Upper lobe of left lung (tissue), 6 donors: ENCODE measurements around the gene KMT2D. TPM values are rescaled to one million over a fixed set of nuclear protein-coding genes. Genes with fewer than 3 reads are reported as not detected.

Experiments
- ATAC-seq, 2 donors: fragments of 200-7000 bp; cut with Tn5 transposase; one replicate each; pipeline ENCODE4 v1.9.1; 2022; ENCODE audit warnings: mild to moderate bottlenecking in 2 of 2, moderate library complexity in 2 of 2; ENCODE audit not compliant: low FRiP score in 2 of 2
- DNase-seq, 2 donors: peaks; one replicate each; pipeline ENCODE4 v3.0.0-alpha.2; 2019 to 2020
- H3K27ac ChIP-seq, 4 donors: fragments of 200-600 bp; sonication (generic); one replicate each; pipeline ENCODE4 v1.5.1; 2016 to 2019
- H3K27me3 ChIP-seq, 4 donors: fragments of 200-600 bp; sonication (generic); one replicate each; pipeline ENCODE4 v1.5.1; 2017 to 2019
- H3K36me3 ChIP-seq, 4 donors: fragments of 200-600 bp; sonication (generic); one replicate each; pipeline ENCODE4 v1.5.1; 2016 to 2019
- H3K4me1 ChIP-seq, 4 donors: fragments of 200-600 bp; sonication (generic); one replicate each; pipeline ENCODE4 v1.5.1; 2018 to 2019
- H3K4me3 ChIP-seq, 4 donors: fragments of 200-600 bp; sonication (generic); one replicate each; pipeline ENCODE4 v1.5.1; 2017 to 2019; ENCODE audit warnings: mild to moderate bottlenecking in 2 of 4, moderate library complexity in 1 of 4
- H3K9me3 ChIP-seq, 4 donors: fragments of 200-600 bp; sonication (generic); one replicate each; pipeline ENCODE4 v1.5.1; 2018 to 2019
- EP300 ChIP-seq, 4 donors: sonication (generic); formaldehyde crosslinking; IDR thresholded peaks; one replicate each; pipeline ENCODE4 v1.5.1; 2017; ENCODE audit warnings: antibody characterized with exemption in 4 of 4, control low read depth in 2 of 4
- POLR2A ChIP-seq, 4 donors: fragments of 450-650 bp; IDR thresholded peaks; one replicate each; pipeline ENCODE4 v1.5.1; 2016 to 2017; ENCODE audit warnings: antibody characterized with exemption in 4 of 4, mild to moderate bottlenecking in 2 of 4
- POLR2AphosphoS5 ChIP-seq, 2 donors: sonication (generic); formaldehyde crosslinking; IDR thresholded peaks; one replicate each; pipeline ENCODE4 v1.5.1; 2017; ENCODE audit warnings: antibody characterized with exemption in 2 of 2
- WGBS, 2 donors: methylation state at CpG; one replicate each; pipeline ENCODE4 v1.1.5; 2017 to 2018; 5-methylcytosine and 5-hydroxymethylcytosine counted together
- total RNA-seq, 6 donors: library from RNA; depleted of rRNA in 4 of 6; stranded (reverse); fragments of >200 nt in 4 of 6; gene quantifications; one replicate each; pipeline versions ENCODE4 v1.1.0 to v1.2.1, GENCODE V29; 2016 to 2021
- TF ChIP-seq, protein P1 (sequence below), 6 experiments: fragments of 450-650 bp in 4 of 6; fragments of 200-600 bp in 2 of 6; sonication (generic) in 2 of 6; IDR thresholded peaks; one replicate each; pipeline ENCODE4 v1.5.1; 2016 to 2019; ENCODE audit warnings: antibody characterized with exemption in 6 of 6
- donor health status: DM: no; HTN: no; CAD: no; lungs with moderate emphysema.
- donor health status: DM: no; HTN: yes; CAD: no; lungs with severe emphysema.

Gene KMT2D, protein sequence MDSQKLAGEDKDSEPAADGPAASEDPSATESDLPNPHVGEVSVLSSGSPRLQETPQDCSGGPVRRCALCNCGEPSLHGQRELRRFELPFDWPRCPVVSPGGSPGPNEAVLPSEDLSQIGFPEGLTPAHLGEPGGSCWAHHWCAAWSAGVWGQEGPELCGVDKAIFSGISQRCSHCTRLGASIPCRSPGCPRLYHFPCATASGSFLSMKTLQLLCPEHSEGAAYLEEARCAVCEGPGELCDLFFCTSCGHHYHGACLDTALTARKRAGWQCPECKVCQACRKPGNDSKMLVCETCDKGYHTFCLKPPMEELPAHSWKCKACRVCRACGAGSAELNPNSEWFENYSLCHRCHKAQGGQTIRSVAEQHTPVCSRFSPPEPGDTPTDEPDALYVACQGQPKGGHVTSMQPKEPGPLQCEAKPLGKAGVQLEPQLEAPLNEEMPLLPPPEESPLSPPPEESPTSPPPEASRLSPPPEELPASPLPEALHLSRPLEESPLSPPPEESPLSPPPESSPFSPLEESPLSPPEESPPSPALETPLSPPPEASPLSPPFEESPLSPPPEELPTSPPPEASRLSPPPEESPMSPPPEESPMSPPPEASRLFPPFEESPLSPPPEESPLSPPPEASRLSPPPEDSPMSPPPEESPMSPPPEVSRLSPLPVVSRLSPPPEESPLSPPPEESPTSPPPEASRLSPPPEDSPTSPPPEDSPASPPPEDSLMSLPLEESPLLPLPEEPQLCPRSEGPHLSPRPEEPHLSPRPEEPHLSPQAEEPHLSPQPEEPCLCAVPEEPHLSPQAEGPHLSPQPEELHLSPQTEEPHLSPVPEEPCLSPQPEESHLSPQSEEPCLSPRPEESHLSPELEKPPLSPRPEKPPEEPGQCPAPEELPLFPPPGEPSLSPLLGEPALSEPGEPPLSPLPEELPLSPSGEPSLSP (N-terminal part only)
- total RNA-seq, result 100 to 1,000 TPM in 5 of 6 donors, 10 to 100 TPM in 1; 91.5 to 250 (median 112) TPM

DNA sequence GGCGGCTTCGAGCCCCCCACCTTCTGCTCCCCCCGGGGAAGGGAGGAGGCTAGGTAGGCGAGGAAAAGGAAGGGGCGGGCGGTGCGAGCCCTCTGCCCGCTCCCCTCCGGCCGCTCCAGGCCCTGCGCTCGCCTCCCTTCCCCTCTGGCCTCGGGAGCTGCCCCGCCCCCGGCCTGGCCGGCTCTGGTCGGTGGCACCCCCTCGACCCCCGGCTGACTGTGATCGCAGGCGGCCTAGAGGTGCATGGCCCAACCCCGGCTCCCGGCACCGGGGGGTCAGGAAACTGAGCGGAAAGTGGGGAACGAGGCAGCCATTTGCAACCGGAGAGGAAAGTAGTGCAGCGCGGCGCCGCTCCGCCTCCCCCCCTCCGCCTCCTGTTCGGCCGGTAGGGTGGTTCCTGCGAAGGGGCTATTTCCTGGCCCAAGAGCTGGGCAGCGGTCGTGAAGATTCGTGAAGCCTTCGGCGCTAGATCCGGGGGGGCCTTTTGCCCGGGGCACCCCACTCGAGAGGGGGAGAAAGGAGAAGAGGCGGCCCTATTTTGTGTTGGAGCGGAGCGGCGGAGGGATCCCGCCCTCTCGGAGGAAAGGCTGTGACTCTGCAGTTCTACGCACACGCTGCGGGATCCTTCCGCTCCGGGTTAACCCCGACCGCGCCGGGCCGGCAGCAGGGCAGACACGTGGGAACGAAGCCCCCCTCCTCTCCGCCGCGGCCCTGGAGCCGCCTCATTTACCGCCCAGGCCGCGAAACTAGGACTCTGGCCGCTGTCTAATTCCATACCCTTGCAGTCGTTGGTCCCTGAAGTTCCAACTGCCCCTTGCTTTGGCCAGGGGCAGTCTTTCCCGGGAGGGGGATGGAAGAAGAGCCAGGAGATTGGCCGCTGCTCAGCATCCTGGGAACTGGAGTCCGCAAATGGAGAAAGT, at the start of gene KMT2D:
KMT2D (minus strand) TSS at position 558 of the 920 bp plus-strand sequence. CDS start 5,470 bp downstream, outside the sequence.
- DNase-seq (peak; percentile 88 to 96), ATAC-seq (peak; percentile 94 to 95)
- TF ChIP-seq POLR2AphosphoS5 (IDR thresholded peaks at IDR 0.05) (peak; percentile 79 to 91), EP300 (IDR thresholded peaks at IDR 0.05) (peak in 1 of 4 donors; percentile 59), POLR2A (IDR thresholded peaks at IDR 0.05) (peak in 3 of 4 donors; percentile 64 to 72 (median 70))
- TF ChIP-seq, protein P1, sequence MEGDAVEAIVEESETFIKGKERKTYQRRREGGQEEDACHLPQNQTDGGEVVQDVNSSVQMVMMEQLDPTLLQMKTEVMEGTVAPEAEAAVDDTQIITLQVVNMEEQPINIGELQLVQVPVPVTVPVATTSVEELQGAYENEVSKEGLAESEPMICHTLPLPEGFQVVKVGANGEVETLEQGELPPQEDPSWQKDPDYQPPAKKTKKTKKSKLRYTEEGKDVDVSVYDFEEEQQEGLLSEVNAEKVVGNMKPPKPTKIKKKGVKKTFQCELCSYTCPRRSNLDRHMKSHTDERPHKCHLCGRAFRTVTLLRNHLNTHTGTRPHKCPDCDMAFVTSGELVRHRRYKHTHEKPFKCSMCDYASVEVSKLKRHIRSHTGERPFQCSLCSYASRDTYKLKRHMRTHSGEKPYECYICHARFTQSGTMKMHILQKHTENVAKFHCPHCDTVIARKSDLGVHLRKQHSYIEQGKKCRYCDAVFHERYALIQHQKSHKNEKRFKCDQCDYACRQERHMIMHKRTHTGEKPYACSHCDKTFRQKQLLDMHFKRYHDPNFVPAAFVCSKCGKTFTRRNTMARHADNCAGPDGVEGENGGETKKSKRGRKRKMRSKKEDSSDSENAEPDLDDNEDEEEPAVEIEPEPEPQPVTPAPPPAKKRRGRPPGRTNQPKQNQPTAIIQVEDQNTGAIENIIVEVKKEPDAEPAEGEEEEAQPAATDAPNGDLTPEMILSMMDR (IDR thresholded peaks at IDR 0.05), result peak; percentile 20 to 80 (median 50)
- Histone ChIP-seq H3K27me3 (no peaks in the 10 kb centered on the region), H3K36me3 (no peaks in the 10 kb centered on the region), H3K9me3 (no peaks in the 10 kb centered on the region), H3K4me1 (peaks cover 30 to 48% (median 39%) of the 10 kb centered on the region in 4 donors), H3K4me3 (peak within 1 kb of the TSS; percentile 64 to 98 (median 92)), H3K27ac (peak within 1 kb of the TSS; percentile 95 to 100 (median 98))
- 1 to 2% methylated on average over 10 to 43 of the region's 74 CpGs for whole genome bisulfite sequencing, 2 donors

- peak overlapping the region; percentile 82 to 97 (median 90) for H3K4me3 ChIP-seq
- no peaks in the 10 kb centered on the region for H3K27me3 ChIP-seq
- no peak for TF ChIP-seq POLR2AphosphoS5 (IDR thresholded peaks at IDR 0.05)
- no peak for TF ChIP-seq POLR2A (IDR thresholded peaks at IDR 0.05)
- TF ChIP-seq, protein P1 (IDR thresholded peaks at IDR 0.05), result no peak
- TF ChIP-seq EP300 (IDR thresholded peaks at IDR 0.05), result no peak
- peak; percentile 39 to 88 for DNase-seq
- no peaks in the 10 kb centered on the region for H3K9me3 ChIP-seq
- peak overlapping the region; percentile 94 to 100 (median 98) for H3K27ac ChIP-seq
- 4 to 6% methylated on average over 27 to 29 of the region's 33 CpGs for WGBS, 2 donors
- peaks cover 35 to 58% (median 39%) of the 10 kb centered on the region in 4 donors for H3K4me1 ChIP-seq
- peak; percentile 27 to 51 for ATAC-seq
- H3K36me3 ChIP-seq, result peaks cover 0 to 22% (median 10%) of the 10 kb centered on the region in 4 donors
Measured at GRCh38 chr12:49109641-49110463, 49.3 kb upstream of the KMT2D start.

- peak in 1 of 2 donors; percentile 81 for DNase-seq
- Histone ChIP-seq H3K4me1 (peaks cover 37 to 66% (median 46%) of the 10 kb centered on the region in 4 donors), H3K27ac (peak overlapping the region; percentile 94 to 100 (median 98)), H3K36me3 (peaks cover 0 to 30% (median 19%) of the 10 kb centered on the region in 4 donors), H3K27me3 (no peaks in the 10 kb centered on the region), H3K4me3 (peak overlapping the region in 3 of 4 donors; percentile 82 to 94 (median 86)), H3K9me3 (no peaks in the 10 kb centered on the region)
- 5 to 21% methylated on average over 4 of the region's 4 CpGs for WGBS, 2 donors
- TF ChIP-seq EP300 (IDR thresholded peaks at IDR 0.05), result no peak
- TF ChIP-seq, protein P1 (IDR thresholded peaks at IDR 0.05), result no peak
- TF ChIP-seq POLR2A (IDR thresholded peaks at IDR 0.05), result peak in 1 of 4 donors; percentile 38
- peak; percentile 48 to 68 for TF ChIP-seq POLR2AphosphoS5 (IDR thresholded peaks at IDR 0.05)
- peak; percentile 44 to 67 for ATAC-seq
Measured at GRCh38 chr12:49108958-49109404, 48.4 kb upstream of the KMT2D start.
